ENCODE results near the gene MLC1. TPM values are rescaled to one million over a fixed set of nuclear protein-coding genes. Genes with fewer than 3 reads are reported as not detected.

Gene MLC1
- total and polyA plus RNA-seq, 2 of the 4 experiments (the other 2 are of a cell fraction): 0.10 TPM; not detected in 1

- BruUV-seq (replicated peaks): no TSS peak
- WGBS, 2 experiments (ENCODE audit: extremely low coverage in 2 of 2, insufficient read length in 1 of 2): 87% methylated on average over 6 of the region's 18 CpGs; no CpG with 5 or more reads in 1 of the 2 experiments
Measured at GRCh38 chr22:50053861-50054260, 31.4 kb downstream of the MLC1 start.

More at GRCh38 chr22:50053861-50054260, 31.4 kb downstream of the MLC1 start:
- intact Hi-C loops (cut with micrococcal nuclease): no loop called here
- no peak overlapping the region for H3K23ac ChIP-seq (ENCODE audit: low read depth, low read length)
- H2AK5ac ChIP-seq (ENCODE audit: low read depth, low read length): no peak overlapping the region
- H4K91ac ChIP-seq (ENCODE audit: insufficient read depth, low read depth, low read length): no peak overlapping the region
- H2BK120ac ChIP-seq (ENCODE audit: low read depth, low read length): no peak overlapping the region
- no peak overlapping the region for H2AK9ac ChIP-seq (replicated peaks; ENCODE audit: low read depth, low read length, poor library complexity)
- no peak overlapping the region for H2AFZ ChIP-seq (replicated peaks; ENCODE audit: low read length, poor library complexity)
- H3K79me1 ChIP-seq (ENCODE audit: low read depth in 1 of 2, low read length in 2 of 2): no peaks in the 10 kb centered on the region
- no peak overlapping the region for H3K18ac ChIP-seq (ENCODE audit: low read depth, low read length)
- H3K4ac ChIP-seq (ENCODE audit: low read depth, low read length): no peak overlapping the region
- H3K9ac ChIP-seq (ENCODE audit: low read depth, low read length): no peak overlapping the region
- H2BK20ac ChIP-seq (ENCODE audit: low read depth, low read length): no peak overlapping the region
- no peak overlapping the region for H4K5ac ChIP-seq (ENCODE audit: low read depth, low read length)
- no peaks in the 10 kb centered on the region for H3K9me1 ChIP-seq (ENCODE audit: insufficient read depth, low read length)
- H3K9me3 ChIP-seq (ENCODE audit: control insufficient read depth, insufficient read depth, low read length): peaks cover 16% of the 10 kb centered on the region
- in situ Hi-C loops (cut with MboI; ENCODE audit: low sequenced_read_pairs): no loop called here
- CTCF ChIA-PET: no interaction called here
- no peak overlapping the region for H3K4me2 ChIP-seq (ENCODE audit: low read depth, low read length)
- H3K27ac ChIP-seq (ENCODE audit: insufficient read depth, low read length): no peak overlapping the region
- no peak overlapping the region for H2BK5ac ChIP-seq (ENCODE audit: low read depth, low read length, poor library complexity, severe bottlenecking)
- H4K8ac ChIP-seq (ENCODE audit: low read depth in 2 of 2, low read length in 2 of 2): no peak overlapping the region
- H3K4me1 ChIP-seq (ENCODE audit: control insufficient read depth, insufficient read depth, low read length): peaks cover 3% of the 10 kb centered on the region; the same call in 1 of the 2 replicates
- no peak overlapping the region for H2BK15ac ChIP-seq (ENCODE audit: low read depth, low read length)
- dilution Hi-C loops (cut with HindIII; ENCODE audit: low sequenced_read_pairs, unreplicated experiment): no loop called here
- H3K14ac ChIP-seq (replicated peaks; ENCODE audit: low read depth, low read length): no peak overlapping the region
- TF ChIP-seq CHD1 (IDR thresholded peaks at IDR 0.05; ENCODE audit: low read depth, low read length) (no peak), RCOR1 (IDR thresholded peaks at IDR 0.05; ENCODE audit: insufficient replicate concordance, low read length) (no peak), SMC3 (IDR thresholded peaks at IDR 0.05; ENCODE audit: low read depth, low read length) (no peak), MAFK (IDR thresholded peaks at IDR 0.05; ENCODE audit: low read depth, low read length) (no peak), FOS (IDR thresholded peaks at IDR 0.05; ENCODE audit: low read depth, low read length) (no peak), CTCF (conservative IDR thresholded peaks at IDR 0.05; ENCODE audit: low read depth, low read length) (no peak), NFE2L2 (IDR thresholded peaks at IDR 0.05; ENCODE audit: low read depth, low read length) (no peak), MXI1 (IDR thresholded peaks at IDR 0.05; ENCODE audit: borderline replicate concordance, low read depth, low read length) (no peak), ELK1 (IDR thresholded peaks at IDR 0.05; ENCODE audit: borderline replicate concordance, low read depth, low read length) (no peak), CEBPB (IDR thresholded peaks at IDR 0.05; ENCODE audit: low read depth, low read length) (no peak), RAD21 (IDR thresholded peaks at IDR 0.05; ENCODE audit: low read length) (no peak), BHLHE40 (IDR thresholded peaks at IDR 0.05; ENCODE audit: low read depth, low read length) (no peak), RFX5 (IDR thresholded peaks at IDR 0.05; ENCODE audit: low read depth, low read length) (no peak), POLR2A (IDR thresholded peaks at IDR 0.05; ENCODE audit: low read depth, low read length) (no peak), MAZ (IDR thresholded peaks at IDR 0.05; ENCODE audit: borderline replicate concordance, low read depth, low read length) (no peak)
- TF ChIP-seq, protein P1, sequence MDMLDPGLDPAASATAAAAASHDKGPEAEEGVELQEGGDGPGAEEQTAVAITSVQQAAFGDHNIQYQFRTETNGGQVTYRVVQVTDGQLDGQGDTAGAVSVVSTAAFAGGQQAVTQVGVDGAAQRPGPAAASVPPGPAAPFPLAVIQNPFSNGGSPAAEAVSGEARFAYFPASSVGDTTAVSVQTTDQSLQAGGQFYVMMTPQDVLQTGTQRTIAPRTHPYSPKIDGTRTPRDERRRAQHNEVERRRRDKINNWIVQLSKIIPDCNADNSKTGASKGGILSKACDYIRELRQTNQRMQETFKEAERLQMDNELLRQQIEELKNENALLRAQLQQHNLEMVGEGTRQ (IDR thresholded peaks at IDR 0.05; ENCODE audit: low read depth, low read length): no peak
- POLR2A ChIA-PET (ENCODE audit: unreplicated experiment): no interaction called here
- H3K4me3 ChIP-seq (ENCODE audit: insufficient read depth, low read depth, low read length): no peak overlapping the region
- H3K27me3 ChIP-seq (ENCODE audit: control insufficient read depth, insufficient read depth, low read length): peaks cover 24% of the 10 kb centered on the region
- no peaks in the 10 kb centered on the region for H3K36me3 ChIP-seq (ENCODE audit: control insufficient read depth, insufficient read depth, low read length)
- H4K20me1 ChIP-seq (ENCODE audit: insufficient read depth, low read length): no peaks in the 10 kb centered on the region
- H3K56ac ChIP-seq (ENCODE audit: extremely low read depth, insufficient read depth, low read length): no peak overlapping the region
- no peak for DNase-seq
- no peak for ATAC-seq (ENCODE audit: low read depth)
